PFSK-1 (cell line): ENCODE measurements around the gene NOP53. TPM values are rescaled to one million over a fixed set of nuclear protein-coding genes. Genes with fewer than 3 reads are reported as not detected.

Experiments
- FOXP2 ChIP-seq: optimal IDR thresholded peaks from 2 replicates; pipeline ENCODE3; 2011; ENCODE audit warnings: borderline replicate concordance, control low read depth, inconsistent platforms; ENCODE audit not compliant: insufficient read depth; ENCODE audit errors: extremely low read length, extremely low read depth
- POLR2AphosphoS5 ChIP-seq: IDR thresholded peaks from 2 replicates; pipeline ENCODE4 v1.6.1; 2012; ENCODE audit warnings: low read depth, mild to moderate bottlenecking, control low read depth, low read length, moderate library complexity
- REST ChIP-seq, 2 experiments: IDR thresholded peaks; 2 replicates each; pipeline versions ENCODE4 v1.6.1 to v1.8.0; 2011 to 2012; ENCODE audit warnings: low read depth in 2 of 2, low read length in 2 of 2, control low read depth in 1 of 2, inconsistent platforms in 1 of 2, mild to moderate bottlenecking in 1 of 2, moderate library complexity in 1 of 2; ENCODE audit not compliant: insufficient read depth in 1 of 2
- SIN3A ChIP-seq: IDR thresholded peaks from 2 replicates; pipeline ENCODE4 v1.6.1; 2012; ENCODE audit warnings: mild to moderate bottlenecking, low read length, moderate library complexity, borderline replicate concordance; ENCODE audit not compliant: insufficient read depth
- TAF1 ChIP-seq: IDR thresholded peaks from 2 replicates; pipeline ENCODE4 v1.6.1; 2012; ENCODE audit warnings: low read length, control low read depth, borderline replicate concordance; ENCODE audit not compliant: insufficient read depth
- polyA plus RNA-seq: library from polyadenylated mRNA; unstranded; fragments of >200 nt; gene quantifications from one replicate; pipeline ENCODE4 v1.2.1, GENCODE V29; 2012; ENCODE audit warnings: low read depth, missing spikeins; ENCODE audit not compliant: insufficient read length

The NOP53 gene
- 599 TPM for polyA plus RNA-seq

GRCh38 chr19:47745010-47745901 lies at the start of gene NOP53:
Gene NOP53 (plus strand): TSS chr19:47745546. CDS start chr19:47745560, 14 bp downstream.
- peak; percentile 92 for TF ChIP-seq TAF1
- TF ChIP-seq SIN3A, result no peak
- peak; percentile 94 for TF ChIP-seq POLR2AphosphoS5
- 0 out of 4 replicates have a peak, but pooled peaks of 1 of the 2 experiments have one; percentile 38 for TF ChIP-seq REST (IDR thresholded peaks at IDR 0.05; ENCODE audit: insufficient read depth in 1 of 2, low read depth in 2 of 2, low read length in 2 of 2)
- TF ChIP-seq FOXP2, result no peak

GRCh38 chr19:47696635-47697034 lies 48.7 kb upstream of the NOP53 start:
- TF ChIP-seq SIN3A (no peak), REST (IDR thresholded peaks at IDR 0.05; ENCODE audit: insufficient read depth in 1 of 2, low read depth in 2 of 2, low read length in 2 of 2) (no peak), TAF1 (no peak), POLR2AphosphoS5 (no peak), FOXP2 (no peak)

- no peak for TF ChIP-seq FOXP2
- no peak for TF ChIP-seq SIN3A
- no peak for TF ChIP-seq TAF1
- no peak for TF ChIP-seq REST (IDR thresholded peaks at IDR 0.05; ENCODE audit: insufficient read depth in 1 of 2, low read depth in 2 of 2, low read length in 2 of 2)
- TF ChIP-seq POLR2AphosphoS5, result no peak
These were observed 47.3 kb upstream of the NOP53 start for GRCh38 chr19:47697863-47698609.

GRCh38 chr19:47698631-47699359 lies 46.6 kb upstream of the NOP53 start:
- TF ChIP-seq SIN3A, result no peak
- TF ChIP-seq REST (IDR thresholded peaks at IDR 0.05; ENCODE audit: insufficient read depth in 1 of 2, low read depth in 2 of 2, low read length in 2 of 2), result no peak
- TF ChIP-seq FOXP2, result no peak
- TF ChIP-seq TAF1, result no peak
- TF ChIP-seq POLR2AphosphoS5, result no peak
